CD8-positive, alpha-beta memory T cell (primary cell): ENCODE results near the gene KIF27. TPM values are rescaled to one million over a fixed set of nuclear protein-coding genes. Genes with fewer than 3 reads are reported as not detected.
A peak's percentile ranks its signal among the peaks of the same experiment; 100 is the strongest.
"Not testable (repeated sequence)": the region's sequence is repeated elsewhere in the genome, so short reads cannot be mapped to it uniquely, and the experiment has no call there.

Experiments
- CTCF ChIA-PET: fragments of 350-600 bp; sonication (Branson Sonifier 250); formaldehyde crosslinking; loops from one replicate; lab custom pipeline; 2021; ENCODE audit warnings: antibody characterized with exemption; lab: Charles Lee
- POLR2A ChIA-PET: fragments of 350-600 bp; sonication (Branson Sonifier 250); formaldehyde crosslinking; loops from one replicate; lab custom pipeline; 2021; ENCODE audit warnings: antibody characterized with exemption; lab: Charles Lee
- DNase-seq, 5 donors: peaks; one replicate each; pipeline versions ENCODE4 v3.0.0 to v3.0.0-alpha.2; 2020 to 2022; ENCODE audit warnings: mixed read lengths in 1 of 5
- H3K27ac ChIP-seq: one replicate; pipeline ENCODE4 v1.7.0; 2013; ENCODE audit warnings: low read depth, mild to moderate bottlenecking, low read length, moderate library complexity
- H3K27me3 ChIP-seq: 2 replicates; pipeline ENCODE4 v1.7.0; 2013; ENCODE audit warnings: low read length, mild to moderate bottlenecking; ENCODE audit not compliant: insufficient read depth, poor library complexity, severe bottlenecking
- H3K36me3 ChIP-seq: 2 replicates; pipeline ENCODE4 v1.7.0; 2013; ENCODE audit warnings: mild to moderate bottlenecking, low read length, moderate library complexity; ENCODE audit not compliant: insufficient read depth
- H3K4me1 ChIP-seq: 2 replicates; pipeline ENCODE4 v1.7.0; 2013; ENCODE audit warnings: mild to moderate bottlenecking, low read length, moderate library complexity; ENCODE audit not compliant: insufficient read depth
- H3K4me3 ChIP-seq: 2 replicates; pipeline ENCODE4 v1.7.0; 2013; ENCODE audit warnings: mild to moderate bottlenecking, low read length
- H3K9me3 ChIP-seq: 2 replicates; pipeline ENCODE4 v1.7.0; 2013; ENCODE audit warnings: mild to moderate bottlenecking, low read length
- H3K27ac Mint-ChIP-seq, 8 donors: one replicate each; pipeline ENCODE4 v1.8.0; 2020 to 2021; ENCODE audit warnings: mixed read lengths in 8 of 8, mild to moderate bottlenecking in 6 of 8, inconsistent platforms in 3 of 8, moderate library complexity in 3 of 8
- H3K27me3 Mint-ChIP-seq, 2 donors: one replicate each; pipeline ENCODE4 v1.8.0; 2020 to 2021; ENCODE audit warnings: mixed read lengths in 2 of 2, mild to moderate bottlenecking in 1 of 2, moderate library complexity in 1 of 2
- H3K36me3 Mint-ChIP-seq, 3 donors: one replicate each; pipeline ENCODE4 v1.8.0; 2020 to 2021; ENCODE audit warnings: mixed read lengths in 3 of 3, inconsistent platforms in 1 of 3, mild to moderate bottlenecking in 1 of 3
- H3K4me1 Mint-ChIP-seq, 3 donors: one replicate each; pipeline ENCODE4 v1.8.0; 2020 to 2021; ENCODE audit warnings: mixed read lengths in 3 of 3, inconsistent platforms in 1 of 3, mild to moderate bottlenecking in 1 of 3
- H3K4me3 Mint-ChIP-seq, 7 donors: one replicate each; pipeline ENCODE4 v1.8.0; 2020 to 2021; ENCODE audit warnings: mixed read lengths in 7 of 7, mild to moderate bottlenecking in 6 of 7, moderate library complexity in 4 of 7, inconsistent platforms in 2 of 7
- H3K9me3 Mint-ChIP-seq, 5 donors: one replicate each; pipeline ENCODE4 v1.8.0; 2020 to 2022; ENCODE audit warnings: mixed read lengths in 5 of 5, mild to moderate bottlenecking in 3 of 5, moderate library complexity in 2 of 5, inconsistent platforms in 1 of 5
- polyA plus RNA-seq: library from polyadenylated mRNA; unstranded; fragments of 300-500 nt; fragmentation: Illumina TruSeq; gene quantifications from one replicate; pipeline ENCODE4 v1.2.3, GENCODE V29; 2021
- total RNA-seq, 2 experiments: library from RNA; stranded (reverse); gene quantifications; one replicate each; pipeline ENCODE4 v1.2.3, GENCODE V29; 2021

The KIF27 gene
- total and polyA plus RNA-seq, 3 experiments from 2014 or later, result 2.0 to 3.2 (median 2.8) TPM

- H3K36me3 Mint-ChIP-seq, POLR2A ChIA-PET, H3K9me3 Mint-ChIP-seq, H3K4me1 ChIP-seq, CTCF ChIA-PET, H3K27me3 Mint-ChIP-seq, H3K9me3 ChIP-seq, H3K36me3 ChIP-seq, H3K27me3 ChIP-seq: not testable (repeated sequence)
- Histone ChIP-seq H3K4me3 (peak within 1 kb of the TSS; percentile 26), H3K27ac (peak within 1 kb of the TSS; percentile 65)
- DNase-seq, result peak; percentile 77 to 91 (median 85)
- H3K27ac Mint-ChIP-seq, result peak within 1 kb of the TSS; percentile 52 to 97 (median 92)
- H3K4me3 Mint-ChIP-seq, result peak within 1 kb of the TSS; percentile 75 to 92 (median 85)
- peaks cover 8 to 22% (median 8%) of the 10 kb centered on the region in 3 donors for H3K4me1 Mint-ChIP-seq
Measured at GRCh38 chr9:83817356-83818278, 103.6 kb downstream of the KIF27 start, which contains the start of gene GKAP1. Gene GKAP1 (minus strand): TSS chr9:83817769. CDS start chr9:83806517, 11,252 bp downstream.

GRCh38 chr9:83817011-83817355 is 104.2 kb downstream of the KIF27 start:
- CTCF ChIA-PET, POLR2A ChIA-PET: not testable (repeated sequence)
- H3K4me3 ChIP-seq, result peak overlapping the region; percentile 26

GRCh38 chr9:83815120-83815519 is 106.1 kb downstream of the KIF27 start:
- CTCF ChIA-PET, H3K36me3 ChIP-seq, H3K9me3 ChIP-seq, H3K27ac Mint-ChIP-seq, H3K27me3 Mint-ChIP-seq, H3K4me1 ChIP-seq, POLR2A ChIA-PET, H3K9me3 Mint-ChIP-seq, H3K27me3 ChIP-seq, DNase-seq, H3K27ac ChIP-seq, H3K4me3 ChIP-seq: not testable (repeated sequence)
- Mint-ChIP-seq H3K4me1 (peaks cover 8 to 25% (median 8%) of the 10 kb centered on the region in 3 donors), H3K4me3 (peak overlapping the region in 2 of 7 donors; percentile 10 to 27), H3K36me3 (peaks cover 0 to 13% (median 4%) of the 10 kb centered on the region in 3 donors)

More at GRCh38 chr9:83817011-83817355, 104.2 kb downstream of the KIF27 start:
- not testable (repeated sequence) for H3K27me3 ChIP-seq, H3K27me3 Mint-ChIP-seq, H3K36me3 ChIP-seq, H3K36me3 Mint-ChIP-seq, H3K9me3 Mint-ChIP-seq, DNase-seq, H3K9me3 ChIP-seq, H3K4me1 ChIP-seq
- Mint-ChIP-seq H3K4me1 (peaks cover 8 to 22% (median 8%) of the 10 kb centered on the region in 3 donors), H3K27ac (peak overlapping the region; percentile 52 to 97 (median 92)), H3K4me3 (peak overlapping the region; percentile 75 to 92 (median 85))
- peak overlapping the region; percentile 51 for H3K27ac ChIP-seq

GRCh38 chr9:83809213-83809612 is 112.0 kb downstream of the KIF27 start:
- POLR2A ChIA-PET, result interaction anchor here (1.0 kb wide), 1 partner anchor 101 kb away, joined by 3 read pairs; the partner anchor contains the start of gene UBQLN1
- CTCF ChIA-PET, H3K9me3 ChIP-seq, H3K27ac ChIP-seq, H3K27me3 Mint-ChIP-seq, H3K27ac Mint-ChIP-seq, H3K27me3 ChIP-seq, H3K4me3 ChIP-seq, H3K4me3 Mint-ChIP-seq, H3K4me1 Mint-ChIP-seq, DNase-seq, H3K4me1 ChIP-seq, H3K36me3 ChIP-seq, H3K9me3 Mint-ChIP-seq: not testable (repeated sequence)
- peaks cover 2 to 32% (median 4%) of the 10 kb centered on the region in 3 donors for H3K36me3 Mint-ChIP-seq

- not testable (repeated sequence) for H3K4me3 Mint-ChIP-seq
- peaks cover 0 to 25% (median 4%) of the 10 kb centered on the region in 3 donors for H3K36me3 Mint-ChIP-seq
Measured at GRCh38 chr9:83804454-83804853, 116.8 kb downstream of the KIF27 start.

GRCh38 chr9:83803941-83804340 is 117.3 kb downstream of the KIF27 start:
- CTCF ChIA-PET, H3K27ac Mint-ChIP-seq, H3K4me3 ChIP-seq, H3K27me3 ChIP-seq, DNase-seq, H3K4me3 Mint-ChIP-seq, H3K9me3 ChIP-seq, H3K27me3 Mint-ChIP-seq, H3K4me1 ChIP-seq, H3K4me1 Mint-ChIP-seq, POLR2A ChIA-PET, H3K36me3 ChIP-seq, H3K9me3 Mint-ChIP-seq, H3K27ac ChIP-seq: not testable (repeated sequence)
- H3K36me3 Mint-ChIP-seq, result peaks cover 0 to 25% (median 4%) of the 10 kb centered on the region in 3 donors

More at GRCh38 chr9:83804454-83804853, 116.8 kb downstream of the KIF27 start:
- H3K4me1 ChIP-seq, H3K27ac ChIP-seq, H3K27me3 Mint-ChIP-seq, CTCF ChIA-PET, H3K36me3 ChIP-seq, H3K4me3 ChIP-seq, H3K4me1 Mint-ChIP-seq, H3K9me3 ChIP-seq, POLR2A ChIA-PET, DNase-seq, H3K9me3 Mint-ChIP-seq, H3K27me3 ChIP-seq, H3K27ac Mint-ChIP-seq: not testable (repeated sequence)

GRCh38 chr9:83800236-83801033 is 120.8 kb downstream of the KIF27 start:
- H3K4me3 Mint-ChIP-seq, result no peak overlapping the region
- H3K4me1 Mint-ChIP-seq, result peaks cover 0 to 5% (median 0%) of the 10 kb centered on the region in 3 donors
- Histone ChIP-seq H3K4me1 (no peaks in the 10 kb centered on the region), H3K36me3 (no peaks in the 10 kb centered on the region), H3K4me3 (no peak overlapping the region), H3K9me3 (no peaks in the 10 kb centered on the region), H3K27ac (no peak overlapping the region), H3K27me3 (no peaks in the 10 kb centered on the region)
- peaks cover 0 to 30% (median 10%) of the 10 kb centered on the region in 3 donors for H3K36me3 Mint-ChIP-seq
- ChIA-PET POLR2A (no interaction called here), CTCF (no interaction called here)
- H3K27ac Mint-ChIP-seq, result no peak overlapping the region
- no peaks in the 10 kb centered on the region for H3K9me3 Mint-ChIP-seq
- no peaks in the 10 kb centered on the region for H3K27me3 Mint-ChIP-seq
- DNase-seq, result no peak

- Histone ChIP-seq H3K27me3 (no peaks in the 10 kb centered on the region), H3K4me1 (no peaks in the 10 kb centered on the region), H3K4me3 (no peak overlapping the region), H3K27ac (no peak overlapping the region), H3K36me3 (no peaks in the 10 kb centered on the region), H3K9me3 (no peaks in the 10 kb centered on the region)
- Mint-ChIP-seq H3K4me3 (no peak overlapping the region), H3K9me3 (no peaks in the 10 kb centered on the region), H3K4me1 (peaks cover 0 to 2% (median 0%) of the 10 kb centered on the region in 3 donors), H3K27ac (peak overlapping the region in 1 of 8 donors; percentile 8), H3K27me3 (no peaks in the 10 kb centered on the region), H3K36me3 (peaks cover 0 to 34% (median 17%) of the 10 kb centered on the region in 3 donors)
- DNase-seq, result no peak
- POLR2A ChIA-PET, result no interaction called here
- CTCF ChIA-PET, result no interaction called here
Measured at GRCh38 chr9:83794051-83794450, 127.2 kb downstream of the KIF27 start.
